Measurements from ENCODE around the gene MBD6. TPM values are rescaled to one million over a fixed set of nuclear protein-coding genes. Genes with fewer than 3 reads are reported as not detected.

MBD6 gene
- total and polyA plus RNA-seq, 2 of the 8 experiments (the other 6 are each of a cell fraction or from before 2014, with no cell fraction given), result 3.9 to 32.3 TPM

DNA sequence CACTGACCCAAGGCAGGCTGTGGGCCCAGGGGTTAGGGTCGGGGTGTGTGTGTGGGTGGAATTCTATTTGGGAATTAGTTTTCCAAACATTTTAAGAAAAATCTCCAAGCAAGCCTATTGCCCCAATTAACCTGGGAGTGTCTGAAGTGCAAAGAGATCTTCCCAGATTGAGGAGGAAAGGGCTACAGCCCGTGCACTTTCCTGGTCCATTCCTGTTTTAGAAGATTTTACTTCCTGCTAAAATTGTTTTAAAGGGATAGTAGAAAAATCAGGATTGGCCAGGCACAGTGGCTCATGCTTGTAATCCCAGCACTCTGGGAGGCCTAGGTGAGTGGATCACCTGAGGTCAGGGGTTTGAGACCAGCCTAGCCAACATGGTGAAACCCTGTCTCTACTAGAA lies 19.1 kb downstream of the MBD6 start:
- Histone ChIP-seq H4K8ac (ENCODE audit: extremely low read depth, insufficient read depth, low read length) (no peak overlapping the region), H2BK12ac (ENCODE audit: low read depth, low read length) (no peak overlapping the region), H2BK20ac (ENCODE audit: low read length) (no peak overlapping the region), H3K4me3 (ENCODE audit: extremely low read depth in 1 of 4, insufficient read depth in 2 of 4, low read depth in 3 of 4, low read length in 4 of 4) (no peak overlapping the region), H3K27ac (ENCODE audit: low read depth, low read length) (no peak overlapping the region), H3K27me3 (replicated peaks in 1 of 4; ENCODE audit: control insufficient read depth in 3 of 4, extremely low read depth in 1 of 4, insufficient read depth in 3 of 4, low read length in 3 of 4) (no peaks in the 10 kb centered on the region), H4K5ac (ENCODE audit: insufficient read length, low read depth, low read length) (no peak overlapping the region), H3K18ac (ENCODE audit: extremely low read depth, low read length) (no peak overlapping the region), H2BK120ac (replicated peaks; ENCODE audit: low read depth, low read length) (no peak overlapping the region), H3K4me1 (replicated peaks in 1 of 4; ENCODE audit: control insufficient read depth in 3 of 4, insufficient read depth in 4 of 4, low read length in 3 of 4) (peaks cover 0 to 9% (median 4%) of the 10 kb centered on the region in 4 experiments; a peak in 5 of 7 replicates), H4K20me1 (replicated peaks in 1 of 2; ENCODE audit: control insufficient read depth in 1 of 2, insufficient read depth in 2 of 2, low read length in 2 of 2) (peaks cover 2 to 17% of the 10 kb centered on the region in 2 experiments), H3K9ac (replicated peaks in 1 of 4; ENCODE audit: extremely low read depth in 1 of 4, low read depth in 3 of 4, low read length in 3 of 4) (no peak overlapping the region), H3K23me2 (ENCODE audit: low read depth, low read length) (peaks cover 6% of the 10 kb centered on the region), H3K23ac (ENCODE audit: insufficient read length) (no peak overlapping the region), H2AK5ac (ENCODE audit: low read depth, low read length) (no peak overlapping the region), H2BK5ac (ENCODE audit: low read depth, low read length) (no peak overlapping the region), H3K4ac (replicated peaks; ENCODE audit: insufficient read length, low read depth, low read length) (no peak overlapping the region), H3K56ac (replicated peaks; ENCODE audit: insufficient read length, low read depth, low read length) (no peak overlapping the region), H4K91ac (replicated peaks; ENCODE audit: insufficient read length, low read length) (no peak overlapping the region), H3K9me3 (ENCODE audit: insufficient read depth in 2 of 2, low read depth in 1 of 2, low read length in 1 of 2) (no peaks in the 10 kb centered on the region), H3K79me1 (ENCODE audit: low read depth, low read length) (peaks cover 8% of the 10 kb centered on the region; the same call in 1 of the 2 replicates), H3K79me2 (ENCODE audit: control insufficient read depth in 1 of 2, insufficient read depth in 2 of 2, low read length in 2 of 2) (peaks cover 4 to 25% of the 10 kb centered on the region in 2 experiments; a peak in 3 of 4 replicates), H3K36me3 (ENCODE audit: control insufficient read depth in 2 of 4, insufficient read depth in 4 of 4, low read length in 3 of 4) (peaks cover 0 to 9% (median 5%) of the 10 kb centered on the region in 4 experiments; a peak in 6 of 8 replicates), H3K14ac (ENCODE audit: insufficient read length) (no peak overlapping the region), H3K4me2 (ENCODE audit: insufficient read depth in 1 of 2, low read depth in 2 of 2, low read length in 2 of 2) (no peak overlapping the region), H2AFZ (ENCODE audit: low read length) (no peak overlapping the region), H2BK15ac (ENCODE audit: low read length) (no peak overlapping the region)
- CTCF ChIA-PET (ENCODE audit: partially characterized antibody), result interaction anchor here (1.0 to 1.9 kb wide), 2 partner anchors 10 to 13 kb away, joined by 4 to 5 read pairs; no protein-coding TSS in a partner anchor
- no peak for DNase-seq (ENCODE audit: low read depth in 1 of 2, low spot score in 2 of 2)
- no peak for FAIRE-seq
- POLR2A ChIA-PET (ENCODE audit: partially characterized antibody), result interaction anchor here (0.6 to 6.6 kb wide), 4 partner anchors 13 to 55 kb away, joined by 3 to 56 read pairs (median 38); partner anchors contain the start of genes DDIT3 and MBD6
- TF ChIP-seq, protein P1, sequence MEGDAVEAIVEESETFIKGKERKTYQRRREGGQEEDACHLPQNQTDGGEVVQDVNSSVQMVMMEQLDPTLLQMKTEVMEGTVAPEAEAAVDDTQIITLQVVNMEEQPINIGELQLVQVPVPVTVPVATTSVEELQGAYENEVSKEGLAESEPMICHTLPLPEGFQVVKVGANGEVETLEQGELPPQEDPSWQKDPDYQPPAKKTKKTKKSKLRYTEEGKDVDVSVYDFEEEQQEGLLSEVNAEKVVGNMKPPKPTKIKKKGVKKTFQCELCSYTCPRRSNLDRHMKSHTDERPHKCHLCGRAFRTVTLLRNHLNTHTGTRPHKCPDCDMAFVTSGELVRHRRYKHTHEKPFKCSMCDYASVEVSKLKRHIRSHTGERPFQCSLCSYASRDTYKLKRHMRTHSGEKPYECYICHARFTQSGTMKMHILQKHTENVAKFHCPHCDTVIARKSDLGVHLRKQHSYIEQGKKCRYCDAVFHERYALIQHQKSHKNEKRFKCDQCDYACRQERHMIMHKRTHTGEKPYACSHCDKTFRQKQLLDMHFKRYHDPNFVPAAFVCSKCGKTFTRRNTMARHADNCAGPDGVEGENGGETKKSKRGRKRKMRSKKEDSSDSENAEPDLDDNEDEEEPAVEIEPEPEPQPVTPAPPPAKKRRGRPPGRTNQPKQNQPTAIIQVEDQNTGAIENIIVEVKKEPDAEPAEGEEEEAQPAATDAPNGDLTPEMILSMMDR (IDR thresholded peaks at IDR 0.05; ENCODE audit: control extremely low read depth in 1 of 3, insufficient read depth in 1 of 3, low read depth in 1 of 3, low read length in 3 of 3), result no peak
- TF ChIP-seq TCF12 (IDR thresholded peaks at IDR 0.05; ENCODE audit: low read depth, low read length), result no peak
- TF ChIP-seq CHD1 (IDR thresholded peaks at IDR 0.05; ENCODE audit: low read depth, low read length), result no peak
- no peak for TF ChIP-seq GABPA (IDR thresholded peaks at IDR 0.05; ENCODE audit: borderline replicate concordance, insufficient read depth, low read length)
- TF ChIP-seq BACH1 (IDR thresholded peaks at IDR 0.05; ENCODE audit: low read length), result no peak
- no peak for TF ChIP-seq EZH2 (IDR thresholded peaks at IDR 0.05; ENCODE audit: low read depth, low read length, severe bottlenecking)
- TF ChIP-seq, protein P2, sequence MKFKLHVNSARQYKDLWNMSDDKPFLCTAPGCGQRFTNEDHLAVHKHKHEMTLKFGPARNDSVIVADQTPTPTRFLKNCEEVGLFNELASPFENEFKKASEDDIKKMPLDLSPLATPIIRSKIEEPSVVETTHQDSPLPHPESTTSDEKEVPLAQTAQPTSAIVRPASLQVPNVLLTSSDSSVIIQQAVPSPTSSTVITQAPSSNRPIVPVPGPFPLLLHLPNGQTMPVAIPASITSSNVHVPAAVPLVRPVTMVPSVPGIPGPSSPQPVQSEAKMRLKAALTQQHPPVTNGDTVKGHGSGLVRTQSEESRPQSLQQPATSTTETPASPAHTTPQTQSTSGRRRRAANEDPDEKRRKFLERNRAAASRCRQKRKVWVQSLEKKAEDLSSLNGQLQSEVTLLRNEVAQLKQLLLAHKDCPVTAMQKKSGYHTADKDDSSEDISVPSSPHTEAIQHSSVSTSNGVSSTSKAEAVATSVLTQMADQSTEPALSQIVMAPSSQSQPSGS (IDR thresholded peaks at IDR 0.05; ENCODE audit: low read length), result no peak
- 90% methylated on average over 2 of the region's 2 CpGs; no CpG with 5 or more reads in 1 of the 2 experiments for WGBS, 2 experiments (ENCODE audit: extremely low coverage in 1 of 2, insufficient coverage in 1 of 2, insufficient read length in 1 of 2, insufficient replicate concordance in 2 of 2, low coverage in 1 of 2, low lambda C conversion rate in 2 of 2, missing lambda C conversion rate in 1 of 2)

Measured in H1 (cell line).